H1 (cell line): Measurements from ENCODE around the gene ANKRD11. TPM values are rescaled to one million over a fixed set of nuclear protein-coding genes. Genes with fewer than 3 reads are reported as not detected.

Experiments
- BRCA1 ChIP-seq: IDR thresholded peaks from 2 replicates; pipeline ENCODE4 v1.6.1; 2012; ENCODE audit warnings: low read depth, low read length, improper control_type of control experiment
- CBX5 ChIP-seq: fragments of 300-800, 300-1000 bp; sonication (generic); IDR thresholded peaks from 2 replicates; pipeline ENCODE4 v1.7.1; 2016; ENCODE audit warnings: antibody characterized with exemption, low read length, low read depth
- EGR1 ChIP-seq: IDR thresholded peaks from 2 replicates; pipeline ENCODE4 v1.6.1; 2011; ENCODE audit warnings: low read depth, low read length, borderline replicate concordance
- HDAC2 ChIP-seq, 2 experiments: fragments of 300-600 bp in 1 of 2; sonication (generic) in 1 of 2; IDR thresholded peaks; 2 replicates each; pipeline ENCODE4 v1.6.1; 2011 to 2012; ENCODE audit warnings: low read depth in 2 of 2, low read length in 2 of 2, mild to moderate bottlenecking in 2 of 2, moderate library complexity in 2 of 2, borderline replicate concordance in 1 of 2, inconsistent platforms in 1 of 2
- SAP30 ChIP-seq: fragments of 300-600 bp; sonication (generic); IDR thresholded peaks from 2 replicates; pipeline ENCODE4 v1.7.1; 2012; ENCODE audit warnings: low read length, moderate library complexity, mild to moderate bottlenecking, inconsistent platforms; ENCODE audit not compliant: insufficient read depth, insufficient replicate concordance
- SP2 ChIP-seq: IDR thresholded peaks from 2 replicates; pipeline ENCODE4 v1.6.1; 2012; ENCODE audit warnings: mild to moderate bottlenecking, low read length, inconsistent platforms
- SUZ12 ChIP-seq: fragments of 200-600 bp; sonication (generic); IDR thresholded peaks from 2 replicates; pipeline ENCODE4 v1.6.1; 2012; ENCODE audit warnings: mild to moderate bottlenecking, inconsistent platforms, low read length, moderate library complexity, mixed read lengths
- TCF12 ChIP-seq: IDR thresholded peaks from 2 replicates; pipeline ENCODE4 v1.6.1; 2011; ENCODE audit warnings: low read depth, mild to moderate bottlenecking, low read length
- polyA plus RNA-seq, 7 experiments: library from polyadenylated mRNA; depleted of rRNA in 3 of 7; stranded (reverse) in 5 of 7; unstranded in 2 of 7; fragments of >200 nt in 5 of 7; fragments of 200-250 nt in 2 of 7; gene quantifications; 1 replicate in 5 of 7; 2 replicates in 1 of 7; 4 replicates in 1 of 7; pipeline versions ENCODE4 v1.2.1 to v1.2.3, GENCODE V29; 2011 to 2013; ENCODE audit warnings: missing spikeins in 2 of 7, mixed read lengths in 2 of 7
- total RNA-seq: library from RNA; stranded (reverse); fragmentation: NEBNext Ultra II Directional; extraction: Animal tissue kit (Norgen Biotek cat#: 25700); gene quantifications from 2 replicates; pipeline ENCODE4 v1.2.1, GENCODE V29; 2021
- TF ChIP-seq, protein P1 (sequence below): fragments of 300-600 bp; sonication (generic); IDR thresholded peaks from 2 replicates; pipeline ENCODE4 v1.7.1; 2012; ENCODE audit warnings: low read length, moderate library complexity, mild to moderate bottlenecking, inconsistent platforms; ENCODE audit not compliant: insufficient replicate concordance

ANKRD11 gene
- total and polyA plus RNA-seq, 2 of the 8 experiments (the other 6 are each of a cell fraction or from before 2014, with no cell fraction given), result 46.5 to 142 TPM

DNA sequence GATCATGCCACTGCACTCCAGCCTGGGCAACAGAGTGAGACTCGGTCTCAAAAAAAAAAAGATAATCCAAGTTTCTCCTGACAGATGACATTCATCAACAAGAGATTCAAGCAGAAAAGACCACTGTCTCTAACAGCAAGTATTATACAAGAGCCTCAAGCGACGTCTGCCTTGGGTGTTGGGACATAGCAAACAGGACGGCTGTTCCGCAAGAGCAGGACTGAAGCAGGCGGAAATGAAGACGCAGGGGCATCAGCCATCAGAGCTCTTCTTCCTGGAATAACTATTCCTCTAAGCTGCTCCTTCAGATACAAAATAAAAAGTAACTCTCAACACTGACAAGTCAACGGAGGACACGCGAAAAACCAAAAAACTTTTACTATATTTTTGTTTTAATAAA, 54.0 kb downstream of the ANKRD11 start (continued):
- TF ChIP-seq, protein P1, sequence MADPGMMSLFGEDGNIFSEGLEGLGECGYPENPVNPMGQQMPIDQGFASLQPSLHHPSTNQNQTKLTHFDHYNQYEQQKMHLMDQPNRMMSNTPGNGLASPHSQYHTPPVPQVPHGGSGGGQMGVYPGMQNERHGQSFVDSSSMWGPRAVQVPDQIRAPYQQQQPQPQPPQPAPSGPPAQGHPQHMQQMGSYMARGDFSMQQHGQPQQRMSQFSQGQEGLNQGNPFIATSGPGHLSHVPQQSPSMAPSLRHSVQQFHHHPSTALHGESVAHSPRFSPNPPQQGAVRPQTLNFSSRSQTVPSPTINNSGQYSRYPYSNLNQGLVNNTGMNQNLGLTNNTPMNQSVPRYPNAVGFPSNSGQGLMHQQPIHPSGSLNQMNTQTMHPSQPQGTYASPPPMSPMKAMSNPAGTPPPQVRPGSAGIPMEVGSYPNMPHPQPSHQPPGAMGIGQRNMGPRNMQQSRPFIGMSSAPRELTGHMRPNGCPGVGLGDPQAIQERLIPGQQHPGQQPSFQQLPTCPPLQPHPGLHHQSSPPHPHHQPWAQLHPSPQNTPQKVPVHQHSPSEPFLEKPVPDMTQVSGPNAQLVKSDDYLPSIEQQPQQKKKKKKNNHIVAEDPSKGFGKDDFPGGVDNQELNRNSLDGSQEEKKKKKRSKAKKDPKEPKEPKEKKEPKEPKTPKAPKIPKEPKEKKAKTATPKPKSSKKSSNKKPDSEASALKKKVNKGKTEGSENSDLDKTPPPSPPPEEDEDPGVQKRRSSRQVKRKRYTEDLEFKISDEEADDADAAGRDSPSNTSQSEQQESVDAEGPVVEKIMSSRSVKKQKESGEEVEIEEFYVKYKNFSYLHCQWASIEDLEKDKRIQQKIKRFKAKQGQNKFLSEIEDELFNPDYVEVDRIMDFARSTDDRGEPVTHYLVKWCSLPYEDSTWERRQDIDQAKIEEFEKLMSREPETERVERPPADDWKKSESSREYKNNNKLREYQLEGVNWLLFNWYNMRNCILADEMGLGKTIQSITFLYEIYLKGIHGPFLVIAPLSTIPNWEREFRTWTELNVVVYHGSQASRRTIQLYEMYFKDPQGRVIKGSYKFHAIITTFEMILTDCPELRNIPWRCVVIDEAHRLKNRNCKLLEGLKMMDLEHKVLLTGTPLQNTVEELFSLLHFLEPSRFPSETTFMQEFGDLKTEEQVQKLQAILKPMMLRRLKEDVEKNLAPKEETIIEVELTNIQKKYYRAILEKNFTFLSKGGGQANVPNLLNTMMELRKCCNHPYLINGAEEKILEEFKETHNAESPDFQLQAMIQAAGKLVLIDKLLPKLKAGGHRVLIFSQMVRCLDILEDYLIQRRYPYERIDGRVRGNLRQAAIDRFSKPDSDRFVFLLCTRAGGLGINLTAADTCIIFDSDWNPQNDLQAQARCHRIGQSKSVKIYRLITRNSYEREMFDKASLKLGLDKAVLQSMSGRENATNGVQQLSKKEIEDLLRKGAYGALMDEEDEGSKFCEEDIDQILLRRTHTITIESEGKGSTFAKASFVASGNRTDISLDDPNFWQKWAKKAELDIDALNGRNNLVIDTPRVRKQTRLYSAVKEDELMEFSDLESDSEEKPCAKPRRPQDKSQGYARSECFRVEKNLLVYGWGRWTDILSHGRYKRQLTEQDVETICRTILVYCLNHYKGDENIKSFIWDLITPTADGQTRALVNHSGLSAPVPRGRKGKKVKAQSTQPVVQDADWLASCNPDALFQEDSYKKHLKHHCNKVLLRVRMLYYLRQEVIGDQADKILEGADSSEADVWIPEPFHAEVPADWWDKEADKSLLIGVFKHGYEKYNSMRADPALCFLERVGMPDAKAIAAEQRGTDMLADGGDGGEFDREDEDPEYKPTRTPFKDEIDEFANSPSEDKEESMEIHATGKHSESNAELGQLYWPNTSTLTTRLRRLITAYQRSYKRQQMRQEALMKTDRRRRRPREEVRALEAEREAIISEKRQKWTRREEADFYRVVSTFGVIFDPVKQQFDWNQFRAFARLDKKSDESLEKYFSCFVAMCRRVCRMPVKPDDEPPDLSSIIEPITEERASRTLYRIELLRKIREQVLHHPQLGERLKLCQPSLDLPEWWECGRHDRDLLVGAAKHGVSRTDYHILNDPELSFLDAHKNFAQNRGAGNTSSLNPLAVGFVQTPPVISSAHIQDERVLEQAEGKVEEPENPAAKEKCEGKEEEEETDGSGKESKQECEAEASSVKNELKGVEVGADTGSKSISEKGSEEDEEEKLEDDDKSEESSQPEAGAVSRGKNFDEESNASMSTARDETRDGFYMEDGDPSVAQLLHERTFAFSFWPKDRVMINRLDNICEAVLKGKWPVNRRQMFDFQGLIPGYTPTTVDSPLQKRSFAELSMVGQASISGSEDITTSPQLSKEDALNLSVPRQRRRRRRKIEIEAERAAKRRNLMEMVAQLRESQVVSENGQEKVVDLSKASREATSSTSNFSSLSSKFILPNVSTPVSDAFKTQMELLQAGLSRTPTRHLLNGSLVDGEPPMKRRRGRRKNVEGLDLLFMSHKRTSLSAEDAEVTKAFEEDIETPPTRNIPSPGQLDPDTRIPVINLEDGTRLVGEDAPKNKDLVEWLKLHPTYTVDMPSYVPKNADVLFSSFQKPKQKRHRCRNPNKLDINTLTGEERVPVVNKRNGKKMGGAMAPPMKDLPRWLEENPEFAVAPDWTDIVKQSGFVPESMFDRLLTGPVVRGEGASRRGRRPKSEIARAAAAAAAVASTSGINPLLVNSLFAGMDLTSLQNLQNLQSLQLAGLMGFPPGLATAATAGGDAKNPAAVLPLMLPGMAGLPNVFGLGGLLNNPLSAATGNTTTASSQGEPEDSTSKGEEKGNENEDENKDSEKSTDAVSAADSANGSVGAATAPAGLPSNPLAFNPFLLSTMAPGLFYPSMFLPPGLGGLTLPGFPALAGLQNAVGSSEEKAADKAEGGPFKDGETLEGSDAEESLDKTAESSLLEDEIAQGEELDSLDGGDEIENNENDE, result no peak
- TF ChIP-seq SAP30 (no peak), SUZ12 (no peak), SP2 (no peak), TCF12 (no peak), CBX5 (no peak), BRCA1 (no peak), HDAC2 (IDR thresholded peaks at IDR 0.05; ENCODE audit: borderline replicate concordance in 1 of 2, low read depth in 2 of 2, low read length in 2 of 2) (no peak), EGR1 (no peak)
- TF ChIP-seq, all 59 proteins: peak for 0
